H1 (cell line): Measurements from ENCODE around the gene FCHO1. TPM values are rescaled to one million over a fixed set of nuclear protein-coding genes. Genes with fewer than 3 reads are reported as not detected.

Experiments used
- CTCF ChIA-PET: fragments of 300-600 bp; sonication (Branson Sonifier 250); formaldehyde crosslinking; loops from one replicate; lab custom pipeline; 2021; ENCODE audit not compliant: partially characterized antibody; lab: Charles Lee
- POLR2A ChIA-PET: fragments of 300-600 bp; sonication (Branson Sonifier 250); formaldehyde crosslinking; loops from one replicate; lab custom pipeline; 2021; ENCODE audit warnings: inconsistent platforms; ENCODE audit not compliant: partially characterized antibody; lab: Charles Lee
- DNase-seq, 2 experiments: peaks; one replicate each; pipeline versions ENCODE4 v3.0.0 to v3.0.0-alpha.2; 2010 to 2022; ENCODE audit warnings: low spot score in 2 of 2, low read depth in 1 of 2, mixed read lengths in 1 of 2
- FAIRE-seq: peaks from 2 replicates; lab custom pipeline; 2011; peaks lifted over from hg19 to GRCh38; lab: Jason Lieb, UNC
- H2AFZ ChIP-seq: 2 replicates; pipeline ENCODE4 v1.8.1; 2012; ENCODE audit warnings: low read length, inconsistent platforms
- H2AK5ac ChIP-seq: 2 replicates; pipeline ENCODE4 v1.6.1; 2013; ENCODE audit warnings: low read depth, low read length
- H2BK120ac ChIP-seq: replicated peaks from 2 replicates; pipeline ENCODE3; 2013; ENCODE audit warnings: low read depth, low read length, inconsistent platforms
- H2BK12ac ChIP-seq: 2 replicates; pipeline ENCODE4 v1.6.1; 2013; ENCODE audit warnings: low read depth, low read length
- H2BK15ac ChIP-seq: 2 replicates; pipeline ENCODE4 v1.6.1; 2013; ENCODE audit warnings: low read length
- H2BK20ac ChIP-seq: 2 replicates; pipeline ENCODE4 v1.6.1; 2013; ENCODE audit warnings: low read length
- H2BK5ac ChIP-seq: 2 replicates; pipeline ENCODE4 v1.6.1; 2013; ENCODE audit warnings: low read depth, low read length
- H3K14ac ChIP-seq: 2 replicates; pipeline ENCODE4 v1.6.1; 2013; ENCODE audit warnings: inconsistent platforms; ENCODE audit not compliant: insufficient read length
- H3K18ac ChIP-seq: 2 replicates; pipeline ENCODE4 v1.6.1; 2013; ENCODE audit warnings: low read length; ENCODE audit errors: extremely low read depth
- H3K23ac ChIP-seq: 2 replicates; pipeline ENCODE4 v1.6.1; 2013; ENCODE audit warnings: inconsistent platforms; ENCODE audit not compliant: insufficient read length
- H3K23me2 ChIP-seq: 2 replicates; pipeline ENCODE4 v1.6.1; 2013; ENCODE audit warnings: low read depth, low read length
- H3K27ac ChIP-seq: 2 replicates; pipeline ENCODE4 v1.6.1; 2011; ENCODE audit warnings: low read depth, low read length, inconsistent platforms
- H3K27me3 ChIP-seq, 4 experiments: replicated peaks in 1 of 4; 1 replicate in 1 of 4; 2 replicates in 3 of 4; pipeline versions ENCODE4 v1.6.1 to v1.8.1; 2011 to 2013; ENCODE audit warnings: low read length in 3 of 4, mild to moderate bottlenecking in 3 of 4, inconsistent platforms in 2 of 4, mixed read lengths in 2 of 4, moderate library complexity in 1 of 4; ENCODE audit not compliant: control insufficient read depth in 3 of 4, insufficient read depth in 3 of 4; ENCODE audit errors: extremely low read depth in 1 of 4
- H3K36me3 ChIP-seq, 4 experiments: 2 replicates each; pipeline versions ENCODE4 v1.6.1 to v1.8.1; 2011 to 2013; ENCODE audit warnings: mild to moderate bottlenecking in 4 of 4, low read length in 3 of 4, moderate library complexity in 2 of 4, control low read depth in 1 of 4, inconsistent platforms in 1 of 4; ENCODE audit not compliant: insufficient read depth in 4 of 4, control insufficient read depth in 2 of 4
- H3K4ac ChIP-seq: replicated peaks from 2 replicates; pipeline ENCODE3; 2013; ENCODE audit warnings: low read length, low read depth, mixed read lengths, inconsistent platforms; ENCODE audit not compliant: insufficient read length
- H3K4me1 ChIP-seq, 4 experiments: replicated peaks in 1 of 4; 1 replicate in 1 of 4; 2 replicates in 3 of 4; pipeline versions ENCODE4 v1.6.1 to v1.8.1; 2011 to 2013; ENCODE audit warnings: low read length in 3 of 4, inconsistent platforms in 2 of 4, mixed read lengths in 1 of 4; ENCODE audit not compliant: insufficient read depth in 4 of 4, control insufficient read depth in 3 of 4
- H3K4me2 ChIP-seq, 2 experiments: 2 replicates each; pipeline versions ENCODE4 v1.6.1 to v1.8.1; 2011 to 2013; ENCODE audit warnings: low read depth in 2 of 2, low read length in 2 of 2, control low read depth in 1 of 2, inconsistent platforms in 1 of 2, mild to moderate bottlenecking in 1 of 2; ENCODE audit not compliant: insufficient read depth in 1 of 2
- H3K4me3 ChIP-seq, 4 experiments: fragments of 200-600, 300-600 bp in 1 of 4; sonication (generic), shearing (Covaris generic), sonication (Bioruptor Twin) in 1 of 4; 2 replicates each; pipeline versions ENCODE4 v1.5.1 to v1.8.1; 2011 to 2016; ENCODE audit warnings: low read length in 4 of 4, low read depth in 3 of 4, control low read depth in 2 of 4, inconsistent platforms in 2 of 4, mild to moderate bottlenecking in 2 of 4, mixed read lengths in 1 of 4, moderate library complexity in 1 of 4; ENCODE audit not compliant: insufficient read depth in 2 of 4; ENCODE audit errors: extremely low read depth in 1 of 4
- H3K56ac ChIP-seq: replicated peaks from 2 replicates; pipeline ENCODE3; 2013; ENCODE audit warnings: low read depth, mild to moderate bottlenecking, mixed read lengths, low read length, inconsistent platforms; ENCODE audit not compliant: insufficient read length
- H3K79me1 ChIP-seq: 2 replicates; pipeline ENCODE4 v1.6.1; 2013; ENCODE audit warnings: low read depth, low read length, control low read depth
- H3K79me2 ChIP-seq, 2 experiments: 2 replicates each; pipeline versions ENCODE4 v1.6.1 to v1.8.1; 2012 to 2013; ENCODE audit warnings: low read length in 2 of 2, mild to moderate bottlenecking in 2 of 2, inconsistent platforms in 1 of 2; ENCODE audit not compliant: insufficient read depth in 2 of 2, control insufficient read depth in 1 of 2
- H3K9ac ChIP-seq, 4 experiments: replicated peaks in 1 of 4; 1 replicate in 1 of 4; 2 replicates in 3 of 4; pipeline versions ENCODE4 v1.6.1 to v1.8.1; 2011 to 2013; ENCODE audit warnings: low read depth in 3 of 4, low read length in 3 of 4, control low read depth in 2 of 4, mild to moderate bottlenecking in 2 of 4, moderate library complexity in 2 of 4, inconsistent platforms in 1 of 4; ENCODE audit errors: extremely low read depth in 1 of 4
- H3K9me3 ChIP-seq, 2 experiments: 2 replicates each; pipeline versions ENCODE4 v1.6.1 to v1.8.1; 2012 to 2013; ENCODE audit warnings: mild to moderate bottlenecking in 2 of 2, moderate library complexity in 2 of 2, control low read depth in 1 of 2, inconsistent platforms in 1 of 2, low read depth in 1 of 2, low read length in 1 of 2, mixed read lengths in 1 of 2; ENCODE audit not compliant: insufficient read depth in 2 of 2
- H4K20me1 ChIP-seq, 2 experiments: replicated peaks in 1 of 2; 2 replicates each; pipeline versions ENCODE3 to v1.8.1; 2011 to 2013; ENCODE audit warnings: inconsistent platforms in 2 of 2, low read length in 2 of 2, mild to moderate bottlenecking in 1 of 2; ENCODE audit not compliant: insufficient read depth in 2 of 2, control insufficient read depth in 1 of 2
- H4K5ac ChIP-seq: 2 replicates; pipeline ENCODE4 v1.6.1; 2013; ENCODE audit warnings: low read length, low read depth, mixed read lengths, inconsistent platforms; ENCODE audit not compliant: insufficient read length
- H4K8ac ChIP-seq: 2 replicates; pipeline ENCODE4 v1.8.0; 2013; ENCODE audit warnings: mild to moderate bottlenecking, moderate library complexity, low read length, inconsistent platforms; ENCODE audit not compliant: insufficient read depth; ENCODE audit errors: extremely low read depth
- H4K91ac ChIP-seq: replicated peaks from 2 replicates; pipeline ENCODE3; 2013; ENCODE audit warnings: low read length, mixed read lengths, inconsistent platforms; ENCODE audit not compliant: insufficient read length
- CHD2 ChIP-seq: IDR thresholded peaks from 2 replicates; pipeline ENCODE4 v1.6.1; 2012; ENCODE audit warnings: low read length, improper control_type of control experiment
- CTBP2 ChIP-seq: IDR thresholded peaks from 2 replicates; pipeline ENCODE4 v1.7.0; 2011; ENCODE audit warnings: borderline replicate concordance, mild to moderate bottlenecking, moderate library complexity, mixed read lengths, low read length; ENCODE audit not compliant: insufficient read depth, insufficient read length
- KDM4A ChIP-seq: IDR thresholded peaks from one replicate; pipeline ENCODE4 v1.7.1; 2012; ENCODE audit warnings: low read depth, mild to moderate bottlenecking, moderate library complexity, low read length, inconsistent platforms; ENCODE audit not compliant: severe bottlenecking
- RAD21 ChIP-seq, 2 experiments: IDR thresholded peaks in 1 of 2; conservative IDR thresholded peaks in 1 of 2; 2 replicates each; pipeline ENCODE4 v1.6.1; 2011; ENCODE audit warnings: low read depth in 2 of 2, low read length in 2 of 2, improper control_type of control experiment in 1 of 2, inconsistent platforms in 1 of 2, mild to moderate bottlenecking in 1 of 2, moderate library complexity in 1 of 2
- SIX5 ChIP-seq: IDR thresholded peaks from 2 replicates; pipeline ENCODE4 v1.6.1; 2011; ENCODE audit warnings: mild to moderate bottlenecking, low read depth, low read length
- SP2 ChIP-seq: IDR thresholded peaks from 2 replicates; pipeline ENCODE4 v1.6.1; 2012; ENCODE audit warnings: mild to moderate bottlenecking, low read length, inconsistent platforms
- WGBS, 2 experiments: shearing (Covaris generic) in 1 of 2; methylation state at CpG; one replicate each; pipeline versions ENCODE4 v1.1.6 to v1.1.7; 2013 to 2015; ENCODE audit warnings: low lambda C conversion rate in 2 of 2, mixed read lengths in 2 of 2, inconsistent platforms in 1 of 2, low coverage in 1 of 2, missing lambda C conversion rate in 1 of 2; ENCODE audit not compliant: insufficient replicate concordance in 2 of 2, insufficient coverage in 1 of 2, insufficient read length in 1 of 2; ENCODE audit errors: extremely low coverage in 1 of 2, missing lambda C conversion rate in 1 of 2; 5-methylcytosine and 5-hydroxymethylcytosine counted together
- polyA plus RNA-seq, 7 experiments: library from polyadenylated mRNA; depleted of rRNA in 3 of 7; stranded (reverse) in 5 of 7; unstranded in 2 of 7; fragments of >200 nt in 5 of 7; fragments of 200-250 nt in 2 of 7; gene quantifications; 1 replicate in 5 of 7; 2 replicates in 1 of 7; 4 replicates in 1 of 7; pipeline versions ENCODE4 v1.2.1 to v1.2.3, GENCODE V29; 2011 to 2013; ENCODE audit warnings: missing spikeins in 2 of 7, mixed read lengths in 2 of 7
- total RNA-seq: library from RNA; stranded (reverse); fragmentation: NEBNext Ultra II Directional; extraction: Animal tissue kit (Norgen Biotek cat#: 25700); gene quantifications from 2 replicates; pipeline ENCODE4 v1.2.1, GENCODE V29; 2021

FCHO1 gene
- total and polyA plus RNA-seq, 2 of the 8 experiments (the other 6 are each of a cell fraction or from before 2014, with no cell fraction given): 13.0 to 25.9 TPM

DNA sequence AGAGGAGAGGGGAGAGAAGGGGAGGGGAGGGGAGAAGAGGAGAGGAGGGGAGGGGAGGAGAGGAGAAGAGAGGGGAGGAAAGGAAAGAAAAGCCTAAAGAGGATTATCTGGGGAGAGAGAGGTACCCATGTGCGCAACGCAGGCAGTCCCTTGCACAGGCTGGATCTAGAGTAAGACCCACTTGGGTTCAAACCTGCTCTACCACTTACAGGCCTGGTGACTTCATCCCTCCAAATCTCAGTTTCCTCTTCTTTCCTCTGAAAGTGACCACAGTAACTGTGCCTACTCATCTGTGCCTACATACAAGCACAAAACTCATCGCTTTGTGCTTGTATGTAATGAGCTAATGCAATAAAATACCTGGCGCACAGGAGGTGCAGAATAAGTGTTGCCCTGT lies 32.7 kb upstream of the FCHO1 start:
- Histone ChIP-seq H3K9ac (no peak overlapping the region; a peak in 1 of 7 replicates), H3K27me3 (no peaks in the 10 kb centered on the region), H3K23ac (no peak overlapping the region), H3K9me3 (no peaks in the 10 kb centered on the region), H3K23me2 (peaks cover 9% of the 10 kb centered on the region; the same call in 1 of the 2 replicates), H4K5ac (peak overlapping the region; percentile 2), H2BK120ac (no peak overlapping the region), H3K14ac (no peak overlapping the region), H3K4me2 (peak overlapping the region; percentile 70 to 73), H4K91ac (peak overlapping the region; percentile 5), H4K8ac (no peak overlapping the region), H3K27ac (no peak overlapping the region), H3K18ac (no peak overlapping the region), H3K4me1 (peaks cover 4 to 13% (median 6%) of the 10 kb centered on the region in 4 experiments), H2AFZ (no peak overlapping the region), H3K36me3 (peaks cover 0 to 3% (median 0%) of the 10 kb centered on the region in 4 experiments; a peak in 1 of 8 replicates), H2BK5ac (0 out of 2 replicates have a peak overlapping the region, but pooled peaks have one; percentile 0), H3K4ac (no peak overlapping the region), H2BK15ac (0 out of 2 replicates have a peak overlapping the region, but pooled peaks have one; percentile 8), H4K20me1 (peaks cover 11 to 19% of the 10 kb centered on the region in 2 experiments), H3K79me2 (peaks cover 17 to 32% of the 10 kb centered on the region in 2 experiments), H3K4me3 (peak overlapping the region in 3 of 4 experiments; percentile 75 to 100 (median 86); a peak in 5 of 8 replicates), H2BK12ac (0 out of 2 replicates have a peak overlapping the region, but pooled peaks have one; percentile 31), H2BK20ac (no peak overlapping the region), H3K56ac (no peak overlapping the region), H3K79me1 (peaks cover 9% of the 10 kb centered on the region; the same call in 1 of the 2 replicates)
- ChIA-PET POLR2A (interaction anchor here (0.8 to 3.8 kb wide), 8 partner anchors 12 to 52 kb away, joined by 3 to 13 read pairs (median 4); no protein-coding TSS in a partner anchor), CTCF (interaction anchor here (0.8 to 3.6 kb wide), 7 partner anchors 14 to 53 kb away, joined by 3 to 21 read pairs (median 5); no protein-coding TSS in a partner anchor)
- DNase-seq (no peak), FAIRE-seq (no peak)
- WGBS, 2 experiments: 84% methylated on average over 4 of the region's 4 CpGs; no CpG with 5 or more reads in 1 of the 2 experiments
- TF ChIP-seq RAD21 (IDR thresholded peaks at IDR 0.05 in 1 of 2, conservative IDR thresholded peaks at IDR 0.05 in 1 of 2; ENCODE audit: low read depth in 2 of 2, low read length in 2 of 2) (no peak), CTBP2 (no peak), SIX5 (no peak), KDM4A (no peak), CHD2 (no peak), SP2 (no peak)
- TF ChIP-seq, all 59 proteins: peak for 0
- H2AK5ac ChIP-seq: no peak overlapping the region
